ENCODE measurements around the gene OTOGL. TPM values are rescaled to one million over a fixed set of nuclear protein-coding genes. Genes with fewer than 3 reads are reported as not detected.
"Not testable (repeated sequence)": the region's sequence is repeated elsewhere in the genome, so short reads cannot be mapped to it uniquely, and the experiment has no call there.

The OTOGL gene
- total and polyA plus RNA-seq, 4 experiments from 2014 or later: not detected

GRCh38 chr12:80291108-80291754 is 191.9 kb downstream of the OTOGL start:
- peaks cover 0 to 3% (median 0%) of the 10 kb centered on the region in 8 donors for H3K9me3 Mint-ChIP-seq
- Histone ChIP-seq H3K27ac (ENCODE audit: low read depth, low read length) (no peak overlapping the region), H3K4me3 (ENCODE audit: low read length in 2 of 2) (no peak overlapping the region), H3K36me3 (ENCODE audit: insufficient read depth, low read length) (no peaks in the 10 kb centered on the region), H3K4me1 (ENCODE audit: insufficient read depth, low read length) (no peaks in the 10 kb centered on the region), H3K9me3 (ENCODE audit: control insufficient read depth in 1 of 2, low read length in 2 of 2) (no peaks in the 10 kb centered on the region), H3K27me3 (ENCODE audit: insufficient read depth, low read length) (no peaks in the 10 kb centered on the region)
- H3K4me1 Mint-ChIP-seq: no peaks in the 10 kb centered on the region
- no peaks in the 10 kb centered on the region for H3K36me3 Mint-ChIP-seq
- no peak overlapping the region for H3K4me3 Mint-ChIP-seq
- POLR2A ChIA-PET (ENCODE audit: partially characterized antibody): no interaction called here
- H3K27ac Mint-ChIP-seq: no peak overlapping the region
- intact Hi-C loops (cut with micrococcal nuclease): no loop called here
- no peak for DNase-seq
- peaks cover 0 to 1% of the 10 kb centered on the region in 2 donors for H3K27me3 Mint-ChIP-seq
- CTCF ChIA-PET (ENCODE audit: partially characterized antibody): no interaction called here

GRCh38 chr12:80293347-80293746 is 194.0 kb downstream of the OTOGL start:
- no peaks in the 10 kb centered on the region for H3K36me3 ChIP-seq (ENCODE audit: insufficient read depth, low read length)
- no peak overlapping the region for H3K4me3 Mint-ChIP-seq
- no peaks in the 10 kb centered on the region for H3K27me3 ChIP-seq (ENCODE audit: insufficient read depth, low read length)
- no peaks in the 10 kb centered on the region for H3K4me1 ChIP-seq (ENCODE audit: insufficient read depth, low read length)
- CTCF ChIA-PET (ENCODE audit: partially characterized antibody): no interaction called here
- no peaks in the 10 kb centered on the region for H3K4me1 Mint-ChIP-seq
- no peaks in the 10 kb centered on the region for H3K36me3 Mint-ChIP-seq
- H3K9me3 Mint-ChIP-seq: peaks cover 0 to 3% (median 0%) of the 10 kb centered on the region in 8 donors
- H3K4me3 ChIP-seq (ENCODE audit: low read length in 2 of 2): no peak overlapping the region
- no peaks in the 10 kb centered on the region for H3K9me3 ChIP-seq (ENCODE audit: control insufficient read depth in 1 of 2, low read length in 2 of 2)
- intact Hi-C loops (cut with micrococcal nuclease): no loop called here
- peaks cover 0 to 3% of the 10 kb centered on the region in 2 donors for H3K27me3 Mint-ChIP-seq
- POLR2A ChIA-PET (ENCODE audit: partially characterized antibody): no interaction called here
- no peak for DNase-seq
- no peak overlapping the region for H3K27ac Mint-ChIP-seq
- H3K27ac ChIP-seq (ENCODE audit: low read depth, low read length): no peak overlapping the region

DNA sequence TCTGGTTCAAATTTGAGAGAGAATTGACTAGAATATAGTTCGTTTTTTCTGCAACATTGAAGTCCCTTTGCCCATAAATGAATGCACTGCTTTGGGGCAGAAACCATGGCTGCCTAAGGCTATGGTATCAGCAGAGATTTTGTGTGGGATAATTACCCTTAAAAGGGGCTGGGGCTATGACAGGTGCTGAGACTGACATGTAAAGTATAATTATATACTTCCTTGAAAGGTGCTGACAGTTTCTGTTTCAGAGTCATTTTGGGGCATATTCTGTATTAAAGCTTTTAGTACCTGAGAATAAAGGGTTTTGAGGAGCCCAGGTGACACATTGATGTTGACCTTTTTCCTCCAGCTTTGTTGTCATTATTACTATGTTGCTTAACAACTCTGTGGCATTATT is 194.4 kb downstream of the OTOGL start:
- Histone ChIP-seq H3K36me3 (ENCODE audit: insufficient read depth, low read length) (no peaks in the 10 kb centered on the region), H3K9me3 (ENCODE audit: control insufficient read depth in 1 of 2, low read length in 2 of 2) (no peaks in the 10 kb centered on the region), H3K4me3 (ENCODE audit: low read length in 2 of 2) (no peak overlapping the region), H3K27me3 (ENCODE audit: insufficient read depth, low read length) (no peaks in the 10 kb centered on the region), H3K27ac (ENCODE audit: low read depth, low read length) (no peak overlapping the region), H3K4me1 (ENCODE audit: insufficient read depth, low read length) (no peaks in the 10 kb centered on the region)
- Mint-ChIP-seq H3K27me3 (peaks cover 0 to 2% of the 10 kb centered on the region in 2 donors), H3K4me1 (no peaks in the 10 kb centered on the region), H3K9me3 (peaks cover 0 to 3% (median 0%) of the 10 kb centered on the region in 8 donors), H3K27ac (no peak overlapping the region), H3K4me3 (no peak overlapping the region), H3K36me3 (no peaks in the 10 kb centered on the region)
- ChIA-PET CTCF (ENCODE audit: partially characterized antibody) (no interaction called here), POLR2A (ENCODE audit: partially characterized antibody) (no interaction called here)
- no peak for DNase-seq
- intact Hi-C loops (cut with micrococcal nuclease): no loop called here

- Mint-ChIP-seq H3K36me3 (no peaks in the 10 kb centered on the region), H3K27me3 (peaks cover 0 to 4% of the 10 kb centered on the region in 2 donors), H3K4me1 (no peaks in the 10 kb centered on the region), H3K4me3 (no peak overlapping the region), H3K27ac (no peak overlapping the region), H3K9me3 (peaks cover 0 to 3% (median 0%) of the 10 kb centered on the region in 8 donors)
- Histone ChIP-seq H3K4me3 (ENCODE audit: low read length in 2 of 2) (no peak overlapping the region), H3K36me3 (ENCODE audit: insufficient read depth, low read length) (no peaks in the 10 kb centered on the region), H3K27me3 (ENCODE audit: insufficient read depth, low read length) (no peaks in the 10 kb centered on the region), H3K4me1 (ENCODE audit: insufficient read depth, low read length) (no peaks in the 10 kb centered on the region), H3K27ac (ENCODE audit: low read depth, low read length) (no peak overlapping the region), H3K9me3 (ENCODE audit: control insufficient read depth in 1 of 2, low read length in 2 of 2) (no peaks in the 10 kb centered on the region)
- CTCF ChIA-PET (ENCODE audit: partially characterized antibody): no interaction called here
- intact Hi-C loops (cut with micrococcal nuclease): no loop called here
- DNase-seq: no peak
- POLR2A ChIA-PET (ENCODE audit: partially characterized antibody): no interaction called here
Measured at GRCh38 chr12:80299219-80299618, 199.9 kb downstream of the OTOGL start.

DNA sequence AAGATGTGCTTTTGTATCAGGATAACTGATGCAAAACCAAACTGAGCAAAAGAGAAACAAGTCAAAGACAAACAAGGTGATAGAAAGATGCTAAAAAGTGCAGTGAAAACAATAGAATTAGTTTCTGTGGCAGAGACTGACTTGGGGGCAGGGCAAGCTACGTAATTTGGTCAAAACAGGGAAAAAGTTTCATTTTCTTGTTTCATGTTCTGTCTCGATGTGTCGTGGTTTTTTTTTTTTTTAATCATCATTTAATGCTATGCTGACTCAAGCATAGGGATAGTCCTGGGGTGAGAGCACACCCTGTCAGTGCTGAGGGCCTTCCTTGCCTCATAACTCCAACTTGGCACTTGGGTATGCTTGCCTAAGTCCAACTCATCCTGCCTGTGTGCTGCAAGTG is 200.6 kb downstream of the OTOGL start:
- POLR2A ChIA-PET (ENCODE audit: partially characterized antibody): no interaction called here
- H3K36me3 ChIP-seq (ENCODE audit: insufficient read depth, low read length): no peaks in the 10 kb centered on the region
- H3K4me3 ChIP-seq (ENCODE audit: low read length in 2 of 2): no peak overlapping the region
- no peak overlapping the region for H3K27ac ChIP-seq (ENCODE audit: low read depth, low read length)
- Mint-ChIP-seq H3K4me1 (no peaks in the 10 kb centered on the region), H3K4me3 (no peak overlapping the region), H3K27ac (no peak overlapping the region), H3K9me3 (peaks cover 0 to 3% (median 0%) of the 10 kb centered on the region in 8 donors), H3K27me3 (peaks cover 0 to 4% of the 10 kb centered on the region in 2 donors), H3K36me3 (no peaks in the 10 kb centered on the region)
- H3K4me1 ChIP-seq (ENCODE audit: insufficient read depth, low read length): no peaks in the 10 kb centered on the region
- H3K9me3 ChIP-seq (ENCODE audit: control insufficient read depth in 1 of 2, low read length in 2 of 2): no peaks in the 10 kb centered on the region
- no peak for DNase-seq
- H3K27me3 ChIP-seq (ENCODE audit: insufficient read depth, low read length): no peaks in the 10 kb centered on the region
- CTCF ChIA-PET (ENCODE audit: partially characterized antibody): no interaction called here
- intact Hi-C loops (cut with micrococcal nuclease): no loop called here

DNA sequence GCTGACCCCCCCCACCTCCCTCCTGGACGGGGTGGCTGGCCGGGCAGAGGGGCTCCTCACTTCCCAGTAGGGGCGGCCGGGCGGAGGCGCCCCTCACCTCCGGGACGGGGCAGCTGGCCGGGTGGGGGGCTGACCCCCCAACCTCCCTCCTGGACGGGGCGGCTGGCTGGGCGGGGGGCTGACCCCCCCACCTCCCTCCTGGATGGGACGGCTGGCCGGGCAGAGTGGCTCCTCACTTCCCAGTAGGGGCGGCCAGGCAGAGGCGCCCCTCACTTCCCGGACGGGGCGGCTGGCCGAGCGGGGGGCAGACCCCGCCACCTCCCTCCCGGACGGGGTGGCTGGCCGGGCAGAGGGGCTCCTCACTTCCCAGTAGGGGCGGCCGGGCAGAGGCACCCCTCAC is 208.1 kb downstream of the OTOGL start:
- H3K4me3 ChIP-seq (ENCODE audit: low read length in 2 of 2); H3K27me3 Mint-ChIP-seq; DNase-seq; H3K27ac ChIP-seq (ENCODE audit: low read depth, low read length); H3K36me3 ChIP-seq (ENCODE audit: insufficient read depth, low read length); H3K4me3 Mint-ChIP-seq; H3K9me3 ChIP-seq (ENCODE audit: control insufficient read depth in 1 of 2, low read length in 2 of 2); CTCF ChIA-PET (ENCODE audit: partially characterized antibody); POLR2A ChIA-PET (ENCODE audit: partially characterized antibody); H3K27me3 ChIP-seq (ENCODE audit: insufficient read depth, low read length); H3K27ac Mint-ChIP-seq; intact Hi-C loops (cut with micrococcal nuclease); H3K4me1 Mint-ChIP-seq; H3K36me3 Mint-ChIP-seq; H3K9me3 Mint-ChIP-seq; H3K4me1 ChIP-seq (ENCODE audit: insufficient read depth, low read length): not testable (repeated sequence)

GRCh38 chr12:80313209-80313608 is 213.9 kb downstream of the OTOGL start:
- Histone ChIP-seq H3K27ac (ENCODE audit: low read depth, low read length) (no peak overlapping the region), H3K36me3 (ENCODE audit: insufficient read depth, low read length) (no peaks in the 10 kb centered on the region), H3K9me3 (ENCODE audit: control insufficient read depth in 1 of 2, low read length in 2 of 2) (no peaks in the 10 kb centered on the region), H3K27me3 (ENCODE audit: insufficient read depth, low read length) (no peaks in the 10 kb centered on the region), H3K4me1 (ENCODE audit: insufficient read depth, low read length) (no peaks in the 10 kb centered on the region), H3K4me3 (ENCODE audit: low read length in 2 of 2) (no peak overlapping the region)
- DNase-seq: no peak
- ChIA-PET CTCF (ENCODE audit: partially characterized antibody) (no interaction called here), POLR2A (ENCODE audit: partially characterized antibody) (no interaction called here)
- peaks cover 0 to 3% (median under 1%) of the 10 kb centered on the region in 8 donors for H3K9me3 Mint-ChIP-seq
- no peaks in the 10 kb centered on the region for H3K36me3 Mint-ChIP-seq
- intact Hi-C loops (cut with micrococcal nuclease): no loop called here
- no peak overlapping the region for H3K4me3 Mint-ChIP-seq
- H3K4me1 Mint-ChIP-seq: no peaks in the 10 kb centered on the region
- H3K27me3 Mint-ChIP-seq: no peaks in the 10 kb centered on the region
- no peak overlapping the region for H3K27ac Mint-ChIP-seq

GRCh38 chr12:80314741-80315140 is 215.4 kb downstream of the OTOGL start:
- no peaks in the 10 kb centered on the region for H3K36me3 ChIP-seq (ENCODE audit: insufficient read depth, low read length)
- intact Hi-C loops (cut with micrococcal nuclease): no loop called here
- no peaks in the 10 kb centered on the region for H3K4me1 ChIP-seq (ENCODE audit: insufficient read depth, low read length)
- H3K27me3 Mint-ChIP-seq: no peaks in the 10 kb centered on the region
- H3K27ac ChIP-seq (ENCODE audit: low read depth, low read length): no peak overlapping the region
- H3K4me3 Mint-ChIP-seq: no peak overlapping the region
- H3K9me3 ChIP-seq (ENCODE audit: control insufficient read depth in 1 of 2, low read length in 2 of 2): no peaks in the 10 kb centered on the region
- H3K36me3 Mint-ChIP-seq: no peaks in the 10 kb centered on the region
- CTCF ChIA-PET (ENCODE audit: partially characterized antibody): no interaction called here
- DNase-seq: no peak
- POLR2A ChIA-PET (ENCODE audit: partially characterized antibody): no interaction called here
- peaks cover 0 to 3% (median 0%) of the 10 kb centered on the region in 8 donors for H3K9me3 Mint-ChIP-seq
- no peaks in the 10 kb centered on the region for H3K27me3 ChIP-seq (ENCODE audit: insufficient read depth, low read length)
- H3K4me1 Mint-ChIP-seq: no peaks in the 10 kb centered on the region
- H3K4me3 ChIP-seq (ENCODE audit: low read length in 2 of 2): no peak overlapping the region
- H3K27ac Mint-ChIP-seq: no peak overlapping the region
